Stimulated activated CD4-positive, alpha-beta T cell treated with anti-CD3 and anti-CD28 coated beads, Interleukin-1b, Interleukin-23, amount 100 ng/mL, for 1 hour (primary cell): ENCODE measurements around the gene RMND5B.
"Not testable (repeated sequence)": the region's sequence is repeated elsewhere in the genome, so short reads cannot be mapped to it uniquely, and the experiment has no call there.

ENCODE experiments used
- DNase-seq, 2 donors: peaks; one replicate each; pipeline ENCODE4 v3.0.0-alpha.2; 2020; ENCODE audit warnings: low read depth in 2 of 2

RMND5B gene, protein sequence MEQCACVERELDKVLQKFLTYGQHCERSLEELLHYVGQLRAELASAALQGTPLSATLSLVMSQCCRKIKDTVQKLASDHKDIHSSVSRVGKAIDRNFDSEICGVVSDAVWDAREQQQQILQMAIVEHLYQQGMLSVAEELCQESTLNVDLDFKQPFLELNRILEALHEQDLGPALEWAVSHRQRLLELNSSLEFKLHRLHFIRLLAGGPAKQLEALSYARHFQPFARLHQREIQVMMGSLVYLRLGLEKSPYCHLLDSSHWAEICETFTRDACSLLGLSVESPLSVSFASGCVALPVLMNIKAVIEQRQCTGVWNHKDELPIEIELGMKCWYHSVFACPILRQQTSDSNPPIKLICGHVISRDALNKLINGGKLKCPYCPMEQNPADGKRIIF

DNA sequence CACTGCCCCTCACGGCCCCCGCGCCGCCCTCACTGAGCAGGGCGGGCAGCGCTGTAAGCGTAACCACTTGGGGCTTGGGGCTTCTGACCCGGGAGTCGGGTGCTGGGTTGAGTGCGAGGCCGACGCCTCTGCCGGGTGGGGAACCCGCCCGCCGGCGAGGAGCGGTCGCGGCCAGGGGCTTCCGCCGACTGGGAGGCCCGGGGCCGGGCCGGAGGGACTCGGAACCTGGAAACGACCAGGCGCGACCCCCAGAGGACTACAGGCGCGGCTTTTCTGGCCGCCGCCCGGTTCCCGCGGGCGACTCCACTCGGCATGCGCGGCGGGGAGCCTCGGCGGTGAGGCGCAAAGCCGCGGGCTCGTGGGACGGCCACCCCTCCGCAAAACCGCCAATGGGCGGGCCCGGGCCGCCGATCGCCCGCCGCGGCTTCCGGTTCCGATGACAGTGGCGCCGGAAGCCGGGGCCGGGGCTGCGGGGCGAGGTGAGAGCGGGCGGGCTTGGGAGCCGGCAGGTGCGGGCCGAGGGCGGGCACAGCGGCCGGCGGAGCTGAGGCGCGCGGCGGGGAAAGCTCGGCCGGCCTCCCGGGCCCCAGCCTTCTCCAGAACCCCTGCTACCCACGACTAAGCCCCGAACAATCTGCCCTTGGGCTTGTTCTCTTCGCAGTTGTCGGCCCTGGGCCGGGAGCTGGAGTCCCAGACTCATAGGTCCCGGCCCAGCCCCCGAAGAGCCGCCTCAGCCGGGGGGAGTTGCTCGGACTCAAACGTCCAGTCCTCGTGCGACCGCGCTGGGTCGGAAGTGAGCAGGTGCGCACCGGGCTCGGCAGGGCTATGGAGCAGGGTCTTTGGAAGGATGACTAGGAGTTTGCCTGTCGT, at the start of gene RMND5B:
Gene RMND5B (plus strand): TSS at position 439 of the 870 bp plus-strand sequence. CDS start 7,106 bp downstream, outside the sequence.
- DNase-seq: peak; percentile 48 to 61

GRCh38 chr5:178081571-178082243, 49.1 kb upstream of the RMND5B start:
- no peak for DNase-seq

GRCh38 chr5:178083922-178084321, 46.9 kb upstream of the RMND5B start:
- no peak for DNase-seq

GRCh38 chr5:178085316-178085715, 45.5 kb upstream of the RMND5B start:
- no peak for DNase-seq

DNA sequence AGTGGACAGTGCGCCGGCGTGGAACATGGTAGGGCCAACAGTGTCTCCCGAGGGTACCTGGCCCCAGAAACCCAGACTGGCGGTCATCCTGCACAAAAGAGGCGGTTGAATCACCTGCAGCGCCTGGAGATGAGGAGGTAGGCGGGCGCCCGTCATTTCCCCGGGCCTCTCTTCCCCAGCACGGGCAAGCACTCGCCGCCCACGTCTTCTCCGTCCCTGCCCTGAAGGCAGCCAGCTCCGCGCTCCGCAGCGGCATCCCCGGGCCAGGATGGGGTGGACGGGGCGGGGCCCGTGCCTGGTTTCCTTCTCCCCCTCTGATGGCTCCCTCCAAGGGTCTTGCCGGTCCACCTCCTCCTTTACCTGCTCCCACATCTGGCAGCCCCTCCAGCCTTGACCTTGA, 44.5 kb upstream of the RMND5B start:
- no peak for DNase-seq

- not testable (repeated sequence) for DNase-seq
These were observed 43.6 kb upstream of the RMND5B start for GRCh38 chr5:178087199-178087598.

DNA sequence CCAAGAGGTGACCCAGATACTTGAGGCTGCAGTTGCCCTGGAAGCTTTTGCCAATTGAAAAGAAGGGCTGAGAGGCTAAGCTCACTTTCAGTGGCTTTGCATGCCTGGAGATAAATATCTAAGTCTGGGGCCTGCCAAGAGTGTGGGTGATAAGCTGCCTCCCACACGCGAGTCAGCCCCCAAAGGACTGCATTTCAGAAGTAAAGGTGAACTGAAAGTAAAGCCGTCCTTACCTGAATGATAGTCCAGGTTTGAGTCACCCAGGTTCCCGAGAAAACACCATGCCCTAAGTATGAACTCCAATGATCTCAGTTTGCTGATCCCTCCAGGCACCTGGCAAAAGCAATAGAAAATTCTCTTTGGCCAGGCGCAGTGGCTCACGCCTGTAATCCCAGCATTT, 40.0 kb upstream of the RMND5B start:
- no peak for DNase-seq

GRCh38 chr5:178093134-178093533, 37.7 kb upstream of the RMND5B start:
- DNase-seq: no peak

DNA sequence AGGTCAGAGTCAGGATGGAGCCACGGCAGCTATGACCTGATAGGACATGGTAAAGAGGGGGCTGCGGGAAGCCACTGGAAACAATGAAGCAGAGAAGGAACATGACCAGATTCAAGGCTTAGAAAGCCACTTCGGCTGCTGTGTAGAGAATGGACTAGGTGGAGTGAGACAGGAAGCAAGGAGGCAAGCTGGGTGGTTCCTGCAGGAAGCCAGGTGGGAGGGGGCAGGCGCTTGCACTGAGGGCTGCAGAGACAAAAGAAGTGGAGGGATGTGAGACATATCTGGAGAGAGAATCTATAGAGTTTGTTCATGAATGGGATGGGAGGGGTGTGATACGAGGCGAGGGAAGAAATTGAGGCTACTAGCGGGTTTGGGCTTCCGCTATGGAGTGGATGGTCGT, 36.5 kb upstream of the RMND5B start:
- DNase-seq: no peak

DNA sequence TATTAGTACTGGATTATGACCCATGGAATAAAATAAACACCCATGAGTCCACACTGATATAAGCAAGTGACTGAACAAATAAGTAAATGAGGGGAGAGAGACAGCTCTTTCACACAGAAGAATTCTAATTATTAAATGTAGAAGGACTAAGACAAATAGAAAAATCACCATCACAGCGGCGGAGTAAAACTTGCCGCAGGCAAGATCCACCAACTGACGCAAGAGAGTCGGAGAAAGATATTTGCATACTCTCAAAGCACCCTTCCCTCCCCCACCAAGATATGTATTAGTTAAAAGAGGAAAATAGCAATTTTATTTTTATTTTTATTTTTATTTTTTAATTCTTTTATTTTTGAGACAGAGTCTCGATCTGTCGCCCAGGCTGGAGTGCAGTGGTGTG, 32.1 kb upstream of the RMND5B start:
- no peak for DNase-seq

DNA sequence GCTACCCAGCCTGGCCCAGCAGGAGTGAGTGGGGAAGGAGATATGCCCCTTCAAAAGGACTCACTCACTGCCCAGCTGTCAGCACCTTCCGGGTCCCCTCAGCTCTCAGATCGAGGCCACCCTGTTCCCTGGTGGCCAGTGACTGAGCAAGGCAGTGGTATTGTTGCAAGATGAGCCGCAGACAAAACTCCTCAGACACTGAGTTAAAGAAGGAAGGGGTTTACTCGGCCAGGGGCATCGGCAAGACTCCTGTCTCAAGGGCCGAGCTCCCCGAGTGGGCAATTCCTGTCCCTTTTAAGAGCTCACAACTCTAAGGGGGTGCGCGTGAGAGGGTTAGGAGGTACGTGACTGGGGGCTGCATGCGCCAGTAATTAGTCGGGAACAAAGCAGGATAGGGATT, 27.2 kb upstream of the RMND5B start:
- DNase-seq: no peak

- no peak for DNase-seq
These were observed 26.3 kb upstream of the RMND5B start for GRCh38 chr5:178104492-178104891.

DNA sequence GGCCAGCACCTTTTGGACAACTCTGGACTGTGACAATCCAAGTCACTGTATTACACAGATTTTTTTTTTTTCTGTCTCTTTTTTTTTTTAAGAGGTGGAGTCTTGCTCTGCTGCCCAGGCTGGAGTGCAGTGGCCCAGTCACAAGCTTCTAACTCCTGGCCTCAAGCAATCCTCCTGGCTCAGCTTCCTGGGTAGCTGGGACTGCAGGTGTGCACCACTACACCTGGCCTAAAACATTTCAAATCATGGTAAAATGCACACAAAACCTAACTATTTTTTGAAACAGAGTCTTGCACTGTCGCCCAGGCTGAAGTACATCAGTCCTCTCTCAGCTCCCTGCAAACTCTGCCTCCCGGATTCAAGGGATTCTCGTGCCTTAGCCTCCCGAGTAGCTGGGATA, 24.7 kb upstream of the RMND5B start:
- DNase-seq: no peak

- DNase-seq: no peak
These were observed 24.1 kb upstream of the RMND5B start for GRCh38 chr5:178106556-178107239.

DNA sequence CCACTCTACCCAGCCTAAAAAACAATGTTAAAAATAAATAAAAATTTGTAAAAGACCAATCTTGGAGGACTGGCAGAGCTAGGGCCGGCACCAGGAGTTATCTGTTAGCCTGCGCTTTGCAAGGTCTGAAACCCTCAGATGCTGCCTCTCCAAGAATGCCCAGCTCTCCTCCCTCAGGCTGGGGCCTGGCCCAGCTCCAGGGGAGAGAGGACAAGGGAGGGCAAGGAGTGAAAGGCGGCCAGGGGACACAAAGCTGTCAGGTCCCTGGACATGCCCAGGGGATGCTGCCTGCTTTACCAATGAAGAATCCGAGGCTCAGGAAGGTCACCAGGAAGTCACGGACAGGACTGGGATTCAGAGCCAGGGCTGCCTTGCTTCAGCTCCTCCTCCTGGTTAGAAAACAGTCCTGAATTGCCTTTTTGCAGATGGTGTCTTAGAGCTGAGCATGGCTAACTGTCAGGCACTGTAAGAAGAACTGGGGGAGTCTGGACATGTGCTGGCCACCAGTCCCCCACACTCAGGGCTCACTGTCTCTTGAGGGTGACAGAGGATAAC, 23.0 kb upstream of the RMND5B start:
- DNase-seq: no peak

GRCh38 chr5:178108446-178108845, 22.4 kb upstream of the RMND5B start:
- no peak for DNase-seq

GRCh38 chr5:178108966-178109365, 21.8 kb upstream of the RMND5B start:
- DNase-seq: no peak

DNA sequence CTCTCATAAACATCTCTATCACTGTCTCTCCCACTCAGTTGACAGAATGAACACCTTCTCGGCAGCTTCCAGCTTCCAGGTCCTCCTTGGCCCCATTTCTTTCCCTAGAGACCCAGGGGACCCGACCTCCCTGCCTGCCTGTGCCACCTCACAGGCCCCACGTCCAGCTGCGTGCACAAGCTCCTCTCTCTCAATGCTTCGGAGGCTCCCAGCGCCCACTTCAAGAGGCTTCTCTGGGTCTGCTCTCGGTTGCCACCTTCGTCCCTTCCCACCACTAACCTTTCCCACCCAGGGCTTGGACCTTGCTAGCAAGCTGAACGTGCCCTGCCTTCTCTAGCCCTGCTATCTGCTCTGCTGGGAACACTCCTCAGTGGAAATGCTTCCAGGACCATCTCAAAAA, 20.3 kb upstream of the RMND5B start:
- DNase-seq: no peak

GRCh38 chr5:178111925-178112324, 18.9 kb upstream of the RMND5B start:
- DNase-seq: no peak

GRCh38 chr5:178112545-178112944, 18.3 kb upstream of the RMND5B start:
- DNase-seq: no peak

DNA sequence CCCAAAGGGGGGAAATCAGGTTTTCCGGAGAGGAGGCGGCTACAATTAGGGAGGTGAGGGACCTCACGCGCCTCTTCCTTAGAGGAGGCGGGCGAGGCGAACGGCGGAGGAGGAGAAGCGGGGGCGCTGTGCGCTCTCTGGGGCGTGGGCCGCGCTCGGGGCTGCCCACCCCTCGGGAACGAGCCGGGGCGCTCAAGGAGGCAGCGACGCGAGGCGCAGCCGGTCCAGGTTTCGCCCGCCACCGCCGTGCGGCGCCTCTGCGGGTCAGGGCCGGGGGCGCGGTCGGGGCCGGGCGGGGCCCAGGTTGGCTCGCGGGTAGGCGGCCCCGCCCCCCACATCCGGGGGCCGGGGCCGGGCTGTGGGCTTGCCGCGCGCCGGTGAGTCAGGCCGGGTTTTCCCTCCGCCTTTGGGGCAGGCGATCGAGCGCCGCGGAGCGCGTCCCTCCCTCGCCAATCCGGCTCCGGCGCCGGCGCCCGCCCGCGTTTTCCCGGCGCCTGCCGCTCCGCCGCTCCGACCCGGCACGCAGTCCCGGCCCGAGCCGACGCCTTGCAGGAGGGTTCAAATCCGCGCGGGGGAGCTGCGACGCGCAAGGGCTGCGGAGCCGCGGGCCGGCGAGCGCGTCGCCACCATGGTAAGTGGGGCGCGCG, 17.6 kb upstream of the RMND5B start, which contains the start of gene N4BP3:
Gene N4BP3 (plus strand): TSS at position 392 of the 647 bp plus-strand sequence. CDS start 6,052 bp downstream, outside the sequence.
- peak; percentile 57 to 74 for DNase-seq
